Testis (tissue), 2 donors: ENCODE measurements around the gene ANKK1.

ENCODE experiments used
- POLR2A ChIP-seq: fragments of 450-650 bp; IDR thresholded peaks from one replicate; pipeline ENCODE4 v1.6.1; 2017; ENCODE audit warnings: antibody characterized with exemption, mild to moderate bottlenecking, moderate library complexity
- TF ChIP-seq, protein P1 (sequence below), 3 experiments: fragments of 450-650 bp in 2 of 3; fragments of 200-600 bp in 1 of 3; sonication (generic) in 1 of 3; IDR thresholded peaks; one replicate each; pipeline ENCODE4 v1.5.1; 2016 to 2019; ENCODE audit warnings: antibody characterized with exemption in 3 of 3, mild to moderate bottlenecking in 2 of 3, moderate library complexity in 1 of 3

DNA sequence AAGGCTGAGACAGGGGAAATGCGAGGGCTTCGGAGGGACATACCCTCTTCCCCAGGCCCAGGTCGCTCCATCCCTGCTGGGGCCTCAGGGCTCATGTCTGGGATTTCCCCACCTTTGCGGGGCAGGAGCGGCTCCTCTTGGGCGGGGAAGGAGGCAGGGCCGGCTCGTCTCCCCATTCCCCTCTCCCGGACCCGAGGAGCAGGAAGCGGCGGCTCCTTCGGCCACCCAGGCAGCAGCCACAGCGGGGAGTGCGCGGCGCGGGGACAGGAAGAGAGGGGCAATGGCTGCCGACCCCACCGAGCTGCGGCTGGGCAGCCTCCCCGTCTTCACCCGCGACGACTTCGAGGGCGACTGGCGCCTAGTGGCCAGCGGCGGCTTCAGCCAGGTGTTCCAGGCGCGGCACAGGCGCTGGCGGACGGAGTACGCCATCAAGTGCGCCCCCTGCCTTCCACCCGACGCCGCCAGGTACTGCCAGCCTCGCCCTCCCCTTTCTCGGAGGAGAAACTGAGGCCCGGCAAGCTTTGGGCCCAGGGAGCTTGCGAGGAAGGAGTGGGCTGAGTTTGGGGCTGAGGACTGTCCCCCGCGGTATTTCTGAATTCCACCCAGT, at the start of gene ANKK1:
- TF ChIP-seq, protein P1, sequence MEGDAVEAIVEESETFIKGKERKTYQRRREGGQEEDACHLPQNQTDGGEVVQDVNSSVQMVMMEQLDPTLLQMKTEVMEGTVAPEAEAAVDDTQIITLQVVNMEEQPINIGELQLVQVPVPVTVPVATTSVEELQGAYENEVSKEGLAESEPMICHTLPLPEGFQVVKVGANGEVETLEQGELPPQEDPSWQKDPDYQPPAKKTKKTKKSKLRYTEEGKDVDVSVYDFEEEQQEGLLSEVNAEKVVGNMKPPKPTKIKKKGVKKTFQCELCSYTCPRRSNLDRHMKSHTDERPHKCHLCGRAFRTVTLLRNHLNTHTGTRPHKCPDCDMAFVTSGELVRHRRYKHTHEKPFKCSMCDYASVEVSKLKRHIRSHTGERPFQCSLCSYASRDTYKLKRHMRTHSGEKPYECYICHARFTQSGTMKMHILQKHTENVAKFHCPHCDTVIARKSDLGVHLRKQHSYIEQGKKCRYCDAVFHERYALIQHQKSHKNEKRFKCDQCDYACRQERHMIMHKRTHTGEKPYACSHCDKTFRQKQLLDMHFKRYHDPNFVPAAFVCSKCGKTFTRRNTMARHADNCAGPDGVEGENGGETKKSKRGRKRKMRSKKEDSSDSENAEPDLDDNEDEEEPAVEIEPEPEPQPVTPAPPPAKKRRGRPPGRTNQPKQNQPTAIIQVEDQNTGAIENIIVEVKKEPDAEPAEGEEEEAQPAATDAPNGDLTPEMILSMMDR (IDR thresholded peaks at IDR 0.05) = peak in 1 of 3 experiments; percentile 25
- TF ChIP-seq POLR2A = no peak
